A673 (cell line): ENCODE results near the gene EPS8. TPM values are rescaled to one million over a fixed set of nuclear protein-coding genes. Genes with fewer than 3 reads are reported as not detected.

ENCODE experiments used
- BruUV-seq: library from RNA; stranded (reverse); fragments of 400-500 nt; replicated peaks from 2 replicates; lab custom pipeline; 2021; lab: Mats Ljungman, UMichigan
- CTCF ChIA-PET: fragments of 300-600 bp; sonication (Branson Sonifier 250); formaldehyde crosslinking; loops from one replicate; lab custom pipeline; 2022; ENCODE audit warnings: antibody characterized with exemption; lab: Charles Lee
- POLR2A ChIA-PET: fragments of 300-600 bp; sonication (Branson Sonifier 250); formaldehyde crosslinking; loops from one replicate; lab custom pipeline; 2022; ENCODE audit warnings: antibody characterized with exemption; ENCODE audit not compliant: low non-redundant PET; lab: Charles Lee
- DNase-seq: peaks from one replicate; pipeline ENCODE4 v3.0.0-alpha.2; 2015; ENCODE audit warnings: low spot score
- H3K27ac ChIP-seq: fragments of 200-600 bp; sonication (generic); 2 replicates; pipeline ENCODE4 v1.5.1; 2016; ENCODE audit warnings: mixed run types, low read depth, mild to moderate bottlenecking, mixed read lengths, antibody characterized with exemption, low read length; ENCODE audit not compliant: poor library complexity, severe bottlenecking
- H3K27me3 ChIP-seq: fragments of 200-600 bp; sonication (generic); replicated peaks from 2 replicates; pipeline ENCODE4 v1.6.1; 2017; ENCODE audit warnings: mixed run types, low read depth, mild to moderate bottlenecking, mixed read lengths, antibody characterized with exemption, low read length; ENCODE audit not compliant: insufficient read depth, poor library complexity
- H3K36me3 ChIP-seq: fragments of 200-600 bp; sonication (generic); 2 replicates; pipeline ENCODE4 v1.6.1; 2016; ENCODE audit warnings: mixed run types, mild to moderate bottlenecking, mixed read lengths, antibody characterized with exemption, low read length; ENCODE audit not compliant: insufficient read depth, poor library complexity, severe bottlenecking
- H3K4me1 ChIP-seq: fragments of 200-600 bp; sonication (generic); 2 replicates; pipeline ENCODE4 v1.6.1; 2017; ENCODE audit warnings: mixed run types, mild to moderate bottlenecking, mixed read lengths, antibody characterized with exemption, low read length; ENCODE audit not compliant: insufficient read depth, poor library complexity, severe bottlenecking
- H3K4me3 ChIP-seq: fragments of 200-600 bp; sonication (generic); 2 replicates; pipeline ENCODE4 v1.5.1; 2016; ENCODE audit warnings: low read depth, mixed run types, mild to moderate bottlenecking, mixed read lengths, low read length; ENCODE audit not compliant: poor library complexity, severe bottlenecking
- H3K9me3 ChIP-seq: fragments of 200-600 bp; sonication (generic); 2 replicates; pipeline ENCODE4 v1.6.1; 2016; ENCODE audit warnings: mixed run types, low read depth, mild to moderate bottlenecking, mixed read lengths, antibody characterized with exemption, low read length; ENCODE audit not compliant: poor library complexity, severe bottlenecking
- CTCF ChIP-seq: fragments of 300-800, 200-600 bp; sonication (generic); conservative IDR thresholded peaks from 2 replicates; pipeline ENCODE4 v1.5.1; 2017; ENCODE audit warnings: low read depth, mild to moderate bottlenecking, antibody characterized with exemption, low read length, moderate library complexity, mixed read lengths
- EZH2 ChIP-seq: fragments of 200-600 bp; sonication (generic); IDR thresholded peaks from 2 replicates; pipeline ENCODE4 v1.6.1; 2017; ENCODE audit warnings: borderline replicate concordance, low read depth, mild to moderate bottlenecking, mixed read lengths, antibody characterized with exemption, low read length; ENCODE audit not compliant: poor library complexity, severe bottlenecking
- intact Hi-C: fragments of 100-400 bp; cut with micrococcal nuclease; formaldehyde crosslinking; loops from one replicate; pipeline ENCODE4 v1.10.0; 2022; ENCODE audit not compliant: unreplicated experiment
- total RNA-seq: library from RNA; stranded (reverse); gene quantifications from 2 replicates; pipeline ENCODE4 v1.2.3, GENCODE V29; 2021

The EPS8 gene
- total RNA-seq, 1 experiment from 2014 or later: 14.0 TPM

- peaks cover 8% of the 10 kb centered on the region for H3K4me1 ChIP-seq
- no peak overlapping the region for H3K4me3 ChIP-seq
- H3K36me3 ChIP-seq: no peaks in the 10 kb centered on the region
- ChIA-PET POLR2A (no interaction called here), CTCF (no interaction called here)
- TF ChIP-seq EZH2 (no peak), CTCF (no peak)
- no peak for DNase-seq
- intact Hi-C loops: no loop called here
- no peak overlapping the region for H3K27ac ChIP-seq
- no peaks in the 10 kb centered on the region for H3K9me3 ChIP-seq
- no TSS peak for BruUV-seq
- H3K27me3 ChIP-seq: no peaks in the 10 kb centered on the region
Observed at GRCh38 chr12:15689751-15690191, 99.4 kb downstream of the EPS8 start.

DNA sequence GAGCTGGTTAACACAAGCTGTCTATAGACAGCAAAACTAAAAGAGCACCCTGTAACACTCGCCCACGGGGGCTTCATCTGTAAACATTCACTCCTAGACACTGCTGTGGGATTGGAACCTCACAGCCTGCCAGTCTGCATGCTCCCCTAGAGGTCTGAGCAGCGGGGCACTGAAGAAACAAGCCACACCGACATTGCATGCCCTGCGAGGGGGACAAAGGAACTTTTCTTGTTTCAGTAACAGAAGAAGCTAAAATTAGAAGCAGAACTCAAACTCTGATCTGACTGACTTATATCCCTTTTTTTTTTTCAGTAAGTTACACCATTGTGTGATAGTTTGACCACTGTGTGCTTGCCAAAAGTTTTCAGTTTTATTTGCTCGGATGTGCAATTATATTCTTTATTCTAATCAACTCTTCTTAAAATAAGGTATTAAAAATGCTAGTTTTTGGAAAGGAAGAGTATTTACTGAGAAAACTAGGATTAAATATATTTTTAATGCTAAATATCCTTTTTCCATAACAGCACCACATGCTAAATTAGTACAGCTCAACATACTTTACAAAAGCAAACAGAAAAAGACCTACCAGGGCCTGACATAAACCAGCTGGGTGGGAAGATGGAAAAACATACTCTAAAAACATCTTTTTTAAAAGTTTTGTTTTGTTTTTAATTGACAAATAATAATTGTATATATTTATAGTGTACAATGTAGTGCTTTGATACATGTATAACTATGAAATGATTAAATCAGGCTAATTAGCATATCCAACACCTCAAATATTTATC, 100.2 kb downstream of the EPS8 start:
- CTCF ChIA-PET: interaction anchor here (0.8 kb wide), 1 partner anchor 104 kb away, joined by 3 read pairs; no protein-coding TSS in a partner anchor
- TF ChIP-seq CTCF (no peak), EZH2 (no peak)
- Histone ChIP-seq H3K4me1 (peaks cover 8% of the 10 kb centered on the region), H3K27me3 (no peaks in the 10 kb centered on the region), H3K4me3 (no peak overlapping the region), H3K9me3 (no peaks in the 10 kb centered on the region), H3K36me3 (no peaks in the 10 kb centered on the region), H3K27ac (no peak overlapping the region)
- intact Hi-C loops: no loop called here
- no peak for DNase-seq
- POLR2A ChIA-PET: no interaction called here
- BruUV-seq: no TSS peak

DNA sequence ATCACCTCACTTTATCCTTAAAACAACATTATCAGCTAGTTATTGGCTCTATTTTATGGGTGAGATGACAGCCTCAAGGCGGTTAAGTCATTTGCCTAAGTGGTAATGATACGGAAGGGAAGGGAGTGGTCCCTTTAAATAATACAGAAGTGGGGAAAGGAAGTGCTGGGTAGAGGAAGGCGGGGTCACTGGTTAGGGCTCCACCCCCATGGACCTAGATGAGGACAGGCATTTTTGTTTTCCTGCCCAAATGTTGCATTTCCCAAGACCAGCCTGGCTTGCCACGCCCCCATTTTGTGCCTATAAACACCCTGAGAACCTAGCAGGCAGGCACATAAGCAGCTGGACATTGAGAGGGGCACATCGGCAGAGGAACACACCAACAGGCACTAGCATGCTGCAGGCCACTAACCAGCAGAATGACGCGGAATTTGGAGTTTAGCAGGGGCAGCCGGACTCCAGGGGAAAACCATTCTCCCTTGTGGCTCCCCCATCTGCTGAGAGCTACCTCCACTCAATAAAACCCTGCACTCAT, 100.9 kb downstream of the EPS8 start:
- ChIA-PET POLR2A (no interaction called here), CTCF (interaction anchor here (0.8 kb wide), 1 partner anchor 104 kb away, joined by 3 read pairs; no protein-coding TSS in a partner anchor)
- Histone ChIP-seq H3K36me3 (no peaks in the 10 kb centered on the region), H3K4me3 (no peak overlapping the region), H3K9me3 (no peaks in the 10 kb centered on the region), H3K27ac (no peak overlapping the region), H3K4me1 (peaks cover 8% of the 10 kb centered on the region), H3K27me3 (no peaks in the 10 kb centered on the region)
- no peak for DNase-seq
- BruUV-seq: no TSS peak
- TF ChIP-seq CTCF (no peak), EZH2 (no peak)
- intact Hi-C loops: no loop called here
